Osteoblast (primary cell): Measurements from ENCODE around the gene HDAC10. TPM values are rescaled to one million over a fixed set of nuclear protein-coding genes. Genes with fewer than 3 reads are reported as not detected.

Source experiments
- DNase-seq: peaks from one replicate; pipeline ENCODE4 v3.0.0; 2011; ENCODE audit warnings: low spot score, mixed read lengths; ENCODE audit not compliant: insufficient read length; ENCODE audit errors: missing footprints
- H2AFZ ChIP-seq: 2 replicates; pipeline ENCODE4 v1.6.0; 2011; ENCODE audit warnings: mild to moderate bottlenecking, low read length
- H3K27ac ChIP-seq: 2 replicates; pipeline ENCODE4 v1.5.1; 2011; ENCODE audit warnings: mild to moderate bottlenecking, low read depth, low read length, moderate library complexity
- H3K27me3 ChIP-seq: 2 replicates; pipeline ENCODE4 v1.6.0; 2012; ENCODE audit warnings: mild to moderate bottlenecking, control low read depth, inconsistent platforms, low read length, moderate library complexity; ENCODE audit not compliant: insufficient read depth
- H3K36me3 ChIP-seq: 2 replicates; pipeline ENCODE4 v1.5.1; 2011; ENCODE audit warnings: mild to moderate bottlenecking, low read length, control low read depth, moderate library complexity; ENCODE audit not compliant: insufficient read depth
- H3K4me1 ChIP-seq: 2 replicates; pipeline ENCODE4 v1.5.1; 2011; ENCODE audit warnings: mild to moderate bottlenecking, low read length, control low read depth, moderate library complexity; ENCODE audit not compliant: insufficient read depth
- H3K4me2 ChIP-seq: 2 replicates; pipeline ENCODE4 v1.6.0; 2011; ENCODE audit warnings: mild to moderate bottlenecking, low read length; ENCODE audit not compliant: insufficient read depth
- H3K4me3 ChIP-seq: fragments of 200-600 bp; sonication (generic); 3 replicates; pipeline ENCODE4 v1.5.1; 2012; ENCODE audit warnings: mild to moderate bottlenecking, low read length, inconsistent platforms; ENCODE audit not compliant: insufficient read depth
- H3K79me2 ChIP-seq: 2 replicates; pipeline ENCODE4 v1.6.0; 2012; ENCODE audit warnings: mild to moderate bottlenecking, low read length, control low read depth, inconsistent platforms; ENCODE audit not compliant: insufficient read depth
- H3K9me3 ChIP-seq: 2 replicates; pipeline ENCODE4 v1.5.1; 2011; ENCODE audit warnings: low read depth, low read length, control low read depth
- H4K20me1 ChIP-seq: 2 replicates; pipeline ENCODE4 v1.6.0; 2012; ENCODE audit warnings: mild to moderate bottlenecking, low read length, control low read depth; ENCODE audit not compliant: insufficient read depth
- total RNA-seq: library from RNA; depleted of rRNA; stranded (reverse); fragments of >200 nt; gene quantifications from 2 replicates; pipeline ENCODE4 v1.2.3, GENCODE V29; 2012
- TF ChIP-seq, protein P1 (sequence below): IDR thresholded peaks from 2 replicates; pipeline ENCODE4 v1.5.1; 2011; ENCODE audit warnings: mild to moderate bottlenecking, low read depth, low read length, moderate library complexity; ENCODE audit errors: extremely low read depth

Gene HDAC10
- total RNA-seq, 1 donor: 19.2 TPM

DNA sequence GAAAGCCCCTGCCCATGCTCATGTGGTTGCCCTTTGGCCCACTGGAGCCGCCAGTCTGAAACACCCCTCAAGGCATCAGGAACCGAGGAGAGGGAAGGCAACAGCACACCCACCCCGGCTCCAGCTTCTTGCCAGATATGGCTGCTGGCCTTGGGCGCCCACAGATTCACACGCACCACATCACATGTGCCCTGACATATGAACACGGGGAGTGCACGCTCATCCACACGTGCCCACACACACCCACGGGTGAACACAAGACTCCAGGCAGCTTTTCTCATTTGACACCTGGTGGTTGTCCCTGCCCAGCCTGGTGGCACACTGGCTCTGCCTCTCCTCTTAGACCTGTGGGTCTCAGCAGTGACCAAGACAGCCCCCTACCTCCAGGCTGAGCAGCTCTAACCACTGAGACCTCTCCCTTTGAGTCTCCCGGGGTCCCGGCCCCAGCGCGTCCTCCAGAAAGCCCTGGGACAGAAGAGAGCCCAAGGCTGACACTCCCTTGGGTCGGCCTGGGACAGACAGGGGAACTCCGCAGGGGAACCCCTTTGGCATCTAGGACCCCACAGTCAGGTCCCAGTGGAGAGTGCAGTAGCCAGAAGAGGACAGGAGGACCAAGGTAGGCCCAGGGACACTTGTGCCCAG is 13.2 kb upstream of the HDAC10 start:
- Histone ChIP-seq H3K9me3 (no peaks in the 10 kb centered on the region), H2AFZ (no peak overlapping the region), H3K4me1 (peaks cover 9% of the 10 kb centered on the region), H3K4me3 (no peak overlapping the region), H3K36me3 (no peaks in the 10 kb centered on the region), H3K27ac (no peak overlapping the region), H3K27me3 (no peaks in the 10 kb centered on the region), H4K20me1 (peaks cover 3% of the 10 kb centered on the region), H3K79me2 (peaks cover 7% of the 10 kb centered on the region), H3K4me2 (no peak overlapping the region)
- DNase-seq: no peak
- TF ChIP-seq, protein P1, sequence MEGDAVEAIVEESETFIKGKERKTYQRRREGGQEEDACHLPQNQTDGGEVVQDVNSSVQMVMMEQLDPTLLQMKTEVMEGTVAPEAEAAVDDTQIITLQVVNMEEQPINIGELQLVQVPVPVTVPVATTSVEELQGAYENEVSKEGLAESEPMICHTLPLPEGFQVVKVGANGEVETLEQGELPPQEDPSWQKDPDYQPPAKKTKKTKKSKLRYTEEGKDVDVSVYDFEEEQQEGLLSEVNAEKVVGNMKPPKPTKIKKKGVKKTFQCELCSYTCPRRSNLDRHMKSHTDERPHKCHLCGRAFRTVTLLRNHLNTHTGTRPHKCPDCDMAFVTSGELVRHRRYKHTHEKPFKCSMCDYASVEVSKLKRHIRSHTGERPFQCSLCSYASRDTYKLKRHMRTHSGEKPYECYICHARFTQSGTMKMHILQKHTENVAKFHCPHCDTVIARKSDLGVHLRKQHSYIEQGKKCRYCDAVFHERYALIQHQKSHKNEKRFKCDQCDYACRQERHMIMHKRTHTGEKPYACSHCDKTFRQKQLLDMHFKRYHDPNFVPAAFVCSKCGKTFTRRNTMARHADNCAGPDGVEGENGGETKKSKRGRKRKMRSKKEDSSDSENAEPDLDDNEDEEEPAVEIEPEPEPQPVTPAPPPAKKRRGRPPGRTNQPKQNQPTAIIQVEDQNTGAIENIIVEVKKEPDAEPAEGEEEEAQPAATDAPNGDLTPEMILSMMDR: no peak

- no peak overlapping the region for H3K4me2 ChIP-seq
Observed at GRCh38 chr22:50262973-50263617, 12.0 kb upstream of the HDAC10 start.

GRCh38 chr22:50262460-50262911 is 11.4 kb upstream of the HDAC10 start:
- Histone ChIP-seq H3K4me3 (no peak overlapping the region), H3K4me1 (peaks cover 9% of the 10 kb centered on the region), H3K4me2 (no peak overlapping the region), H4K20me1 (no peaks in the 10 kb centered on the region), H3K27me3 (no peaks in the 10 kb centered on the region), H3K9me3 (no peaks in the 10 kb centered on the region), H3K27ac (no peak overlapping the region), H3K36me3 (no peaks in the 10 kb centered on the region), H2AFZ (no peak overlapping the region), H3K79me2 (peaks cover 15% of the 10 kb centered on the region)
- TF ChIP-seq, protein P1: no peak
- no peak for DNase-seq

More at GRCh38 chr22:50262973-50263617, 12.0 kb upstream of the HDAC10 start:
- no peak overlapping the region for H3K27ac ChIP-seq
- H4K20me1 ChIP-seq: peaks cover 2% of the 10 kb centered on the region
- H2AFZ ChIP-seq: no peak overlapping the region
- H3K4me3 ChIP-seq: no peak overlapping the region
- H3K79me2 ChIP-seq: peaks cover 15% of the 10 kb centered on the region
- no peaks in the 10 kb centered on the region for H3K27me3 ChIP-seq
- TF ChIP-seq, protein P1: no peak
- H3K36me3 ChIP-seq: no peaks in the 10 kb centered on the region
- H3K9me3 ChIP-seq: no peaks in the 10 kb centered on the region
- no peak for DNase-seq
- peaks cover 9% of the 10 kb centered on the region for H3K4me1 ChIP-seq
